D721Med (cell line): ENCODE results near the gene MYBPHL.

Experiments
- DNase-seq: peaks from one replicate; pipeline ENCODE4 v3.0.0; 2011; ENCODE audit warnings: low spot score; ENCODE audit not compliant: insufficient read length
- FAIRE-seq: peaks from 2 replicates; lab custom pipeline; 2011; peaks lifted over from hg19 to GRCh38; lab: Jason Lieb, UNC
- CTCF ChIP-seq: IDR thresholded peaks from 2 replicates; pipeline ENCODE4 v1.5.1; 2012; ENCODE audit warnings: mild to moderate bottlenecking, control low read depth; ENCODE audit not compliant: insufficient read depth; ENCODE audit errors: missing control alignments

The MYBPHL gene

DNA sequence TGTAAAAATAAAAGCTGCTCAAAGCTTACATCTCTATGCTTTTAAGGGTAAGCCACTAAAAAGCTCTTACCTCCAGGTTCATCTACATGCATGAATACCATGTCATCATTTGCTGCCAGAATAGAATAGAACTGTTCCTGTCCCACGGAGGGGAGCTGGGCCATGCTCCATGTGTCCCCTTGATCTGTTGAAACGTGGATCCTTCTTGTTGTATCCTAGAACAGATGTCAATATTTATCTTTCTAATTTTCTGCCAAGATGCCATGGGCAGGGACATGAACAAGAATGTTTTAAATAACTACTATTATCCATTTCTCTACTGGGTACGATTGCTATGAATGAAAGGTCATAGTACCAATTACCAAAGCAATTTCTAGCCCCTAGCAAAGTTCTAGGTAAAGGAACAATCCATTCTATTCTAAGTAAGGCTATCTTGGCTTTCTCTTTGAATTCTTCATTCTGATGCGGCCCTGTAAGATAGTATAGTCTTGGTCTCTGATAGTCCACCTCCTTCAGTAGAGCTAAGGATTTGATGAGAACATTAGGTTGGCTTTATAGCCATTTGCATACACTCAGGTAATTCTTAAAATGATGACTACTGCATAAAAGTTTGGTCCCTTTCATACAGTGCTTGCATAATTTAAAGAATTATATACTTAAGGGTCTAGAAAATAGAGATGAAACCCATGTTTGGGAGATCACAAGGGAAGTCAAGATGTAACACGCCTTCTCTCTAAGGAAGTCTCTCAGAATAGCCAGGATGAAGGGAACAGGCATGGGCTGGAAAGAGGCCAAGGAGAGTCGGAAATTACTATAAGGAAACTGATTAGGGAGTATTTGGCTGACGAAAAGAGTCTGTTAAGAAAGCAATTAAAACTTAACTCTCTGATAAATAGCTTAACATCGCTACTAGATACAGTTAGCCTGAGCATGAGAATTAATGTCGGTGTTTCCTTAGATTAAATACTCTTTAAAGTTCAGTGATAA lies 35.4 kb upstream of the MYBPHL start:
- TF ChIP-seq CTCF, result no peak
- FAIRE-seq, result no peak
- no peak for DNase-seq

DNA sequence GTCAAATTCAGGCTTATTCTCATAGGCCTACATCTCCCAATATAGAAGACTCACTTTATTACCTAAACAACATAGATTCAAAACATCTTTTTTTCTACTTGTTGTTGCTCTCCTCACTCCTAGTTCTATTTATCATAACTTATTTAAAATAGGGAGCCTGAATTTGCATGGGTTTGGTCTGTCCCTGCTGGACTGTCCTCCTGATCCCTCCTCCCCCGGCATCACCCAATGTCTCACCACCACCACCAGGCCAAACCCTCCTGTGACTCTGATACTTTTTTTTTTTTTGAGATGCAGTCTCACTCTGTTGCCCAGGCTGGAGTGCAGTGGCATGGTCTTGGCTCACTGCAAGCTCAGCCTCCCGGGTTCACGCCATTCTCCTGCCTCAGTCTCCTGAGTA lies 31.8 kb upstream of the MYBPHL start:
- FAIRE-seq (no peak), DNase-seq (no peak)
- no peak for TF ChIP-seq CTCF

DNA sequence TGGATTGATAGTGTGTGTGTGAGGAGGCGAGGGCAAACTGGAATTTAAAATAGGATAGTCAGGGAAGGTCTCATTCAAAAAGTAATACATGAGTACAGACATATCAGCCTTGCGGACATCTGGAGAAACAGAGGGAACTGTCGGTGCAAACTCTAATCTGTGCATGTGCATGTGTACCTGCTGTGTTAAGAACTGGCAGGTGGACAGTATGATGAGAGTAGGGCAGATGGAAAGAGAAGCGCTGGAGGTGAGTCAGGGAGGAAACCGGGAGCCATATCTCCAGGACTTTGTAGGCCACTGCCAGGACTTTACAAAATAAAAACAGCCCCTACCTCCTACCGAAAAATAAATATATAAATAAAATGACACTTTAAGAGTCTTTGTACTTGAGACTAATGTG lies 31.3 kb upstream of the MYBPHL start:
- TF ChIP-seq CTCF, result no peak
- DNase-seq, result no peak
- FAIRE-seq, result no peak

DNA sequence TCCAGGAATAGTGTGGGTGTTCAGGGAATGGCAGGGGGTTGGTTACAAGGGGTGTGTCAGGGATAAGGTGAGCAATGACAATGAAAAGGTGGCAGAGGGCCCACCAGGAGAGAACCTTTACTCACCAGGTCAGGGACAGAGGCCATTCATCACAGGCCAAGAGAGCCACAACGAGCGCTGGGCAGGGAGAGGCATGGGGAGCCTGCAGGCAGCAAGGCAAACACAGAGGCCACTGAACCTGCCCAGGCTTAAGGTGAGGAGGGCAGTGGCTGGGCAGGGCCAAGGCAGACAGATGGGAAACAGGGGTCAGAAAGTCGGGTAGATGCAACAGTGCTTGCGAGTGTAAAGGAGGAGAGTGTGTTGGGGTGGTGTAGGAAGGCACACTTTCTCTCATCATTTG lies 28.3 kb upstream of the MYBPHL start:
- no peak for FAIRE-seq
- TF ChIP-seq CTCF, result no peak

GRCh38 chr1:109331113-109331512 lies 24.3 kb upstream of the MYBPHL start:
- no peak for TF ChIP-seq CTCF
- FAIRE-seq (no peak), DNase-seq (no peak)

More for the DNA sequence above, 28.3 kb upstream of the MYBPHL start:
- DNase-seq, result no peak

GRCh38 chr1:109327285-109327684 lies 20.5 kb upstream of the MYBPHL start:
- DNase-seq, result no peak
- no peak for FAIRE-seq
- no peak for TF ChIP-seq CTCF

GRCh38 chr1:109322974-109323373 lies 16.2 kb upstream of the MYBPHL start:
- TF ChIP-seq CTCF, result no peak
- FAIRE-seq, result no peak

More at GRCh38 chr1:109322974-109323373, 16.2 kb upstream of the MYBPHL start:
- DNase-seq, result no peak
